WERI-Rb-1 (cell line): ENCODE measurements around the gene MAD1L1.
"Not testable (repeated sequence)": the region's sequence is repeated elsewhere in the genome, so short reads cannot be mapped to it uniquely, and the experiment has no call there.

Experiments
- DNase-seq: peaks from one replicate; pipeline ENCODE4 v3.0.0-alpha.2; 2020
- H3K27ac ChIP-seq: fragments of 250-450 bp; sonication (Bioruptor Pico); 2 replicates; pipeline ENCODE4 v1.5.1; 2020; ENCODE audit warnings: mild to moderate bottlenecking, moderate library complexity
- H3K27me3 ChIP-seq: fragments of 250-450 bp; sonication (Bioruptor Pico); 2 replicates; pipeline ENCODE4 v1.5.1; 2021; ENCODE audit warnings: mild to moderate bottlenecking, low read depth, moderate library complexity; ENCODE audit not compliant: insufficient read depth, severe bottlenecking
- H3K36me3 ChIP-seq: fragments of 250-450 bp; sonication (Bioruptor Pico); 2 replicates; pipeline ENCODE4 v1.5.1; 2020; ENCODE audit warnings: mild to moderate bottlenecking, moderate library complexity
- H3K4me3 ChIP-seq: 2 replicates; pipeline ENCODE4 v1.5.1; 2011; ENCODE audit warnings: low read depth, mild to moderate bottlenecking, control low read depth, low read length
- H3K9me3 ChIP-seq: fragments of 250-450 bp; sonication (Bioruptor Pico); 2 replicates; pipeline ENCODE4 v1.5.1; 2021; ENCODE audit warnings: mild to moderate bottlenecking, moderate library complexity; ENCODE audit not compliant: severe bottlenecking
- CTCF ChIP-seq: IDR thresholded peaks from 2 replicates; pipeline ENCODE4 v1.5.1; 2011; ENCODE audit warnings: low read depth, mild to moderate bottlenecking, control low read depth, inconsistent platforms, low read length

MAD1L1 gene

GRCh38 chr7:1825897-1826741, 406.6 kb downstream of the MAD1L1 start:
- Histone ChIP-seq H3K27me3 (no peaks in the 10 kb centered on the region), H3K9me3 (no peaks in the 10 kb centered on the region), H3K4me3 (no peak overlapping the region), H3K27ac (no peak overlapping the region), H3K36me3 (no peaks in the 10 kb centered on the region)
- no peak for TF ChIP-seq CTCF
- DNase-seq: no peak

GRCh38 chr7:1825647-1825896, 407.2 kb downstream of the MAD1L1 start:
- not testable (repeated sequence) for H3K27ac ChIP-seq, H3K36me3 ChIP-seq, DNase-seq, H3K27me3 ChIP-seq, H3K4me3 ChIP-seq, H3K9me3 ChIP-seq

- H3K27ac ChIP-seq, H3K4me3 ChIP-seq, H3K27me3 ChIP-seq, DNase-seq, H3K9me3 ChIP-seq, H3K36me3 ChIP-seq: not testable (repeated sequence)
Observed at GRCh38 chr7:1824882-1825646, 407.7 kb downstream of the MAD1L1 start.

GRCh38 chr7:1824151-1824881, 408.4 kb downstream of the MAD1L1 start:
- not testable (repeated sequence) for H3K9me3 ChIP-seq, H3K27me3 ChIP-seq, H3K36me3 ChIP-seq, DNase-seq, H3K27ac ChIP-seq, H3K4me3 ChIP-seq

- H3K9me3 ChIP-seq: no peaks in the 10 kb centered on the region
- H3K27me3 ChIP-seq: no peaks in the 10 kb centered on the region
- H3K36me3 ChIP-seq: no peaks in the 10 kb centered on the region
- no peak overlapping the region for H3K4me3 ChIP-seq
- TF ChIP-seq CTCF: no peak
- DNase-seq: no peak
- H3K27ac ChIP-seq: no peak overlapping the region
Observed at GRCh38 chr7:1823376-1824150, 409.2 kb downstream of the MAD1L1 start.

- no peaks in the 10 kb centered on the region for H3K36me3 ChIP-seq
- no peaks in the 10 kb centered on the region for H3K27me3 ChIP-seq
- H3K4me3 ChIP-seq: no peak overlapping the region
- H3K27ac ChIP-seq: no peak overlapping the region
- H3K9me3 ChIP-seq: no peaks in the 10 kb centered on the region
- no peak for TF ChIP-seq CTCF
- DNase-seq: no peak
Observed at GRCh38 chr7:1819259-1819841, 413.4 kb downstream of the MAD1L1 start.
